Measurements from ENCODE around the gene TVP23A. TPM values are rescaled to one million over a fixed set of nuclear protein-coding genes. Genes with fewer than 3 reads are reported as not detected.

The TVP23A gene
- total and polyA plus RNA-seq, 10 of the 15 experiments (the other 5 are each of a cell fraction or from before 2014, with no cell fraction given): 1.1 to 6.4 (median 2.2) TPM

DNA sequence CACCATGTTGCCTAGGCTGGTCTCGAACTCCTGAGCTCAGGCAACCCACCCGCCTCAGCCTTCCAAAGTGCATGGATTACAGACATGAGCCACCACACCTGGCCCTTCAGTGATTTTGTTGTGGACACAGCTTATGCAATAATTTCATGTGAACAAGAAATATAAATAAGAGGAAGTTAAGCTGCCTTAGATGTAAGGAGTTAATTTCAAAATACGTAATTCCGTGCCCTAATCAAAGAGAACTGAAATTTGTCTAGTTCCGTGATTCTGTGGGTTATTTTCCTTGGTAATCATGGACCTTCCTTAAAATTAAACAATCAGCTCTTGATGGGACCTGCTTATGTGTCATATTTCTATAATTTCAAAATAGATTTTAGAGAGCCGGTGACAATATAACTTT is 11.9 kb downstream of the TVP23A start:
- no peak overlapping the region for H3K4me2 ChIP-seq (ENCODE audit: control insufficient read depth, insufficient read depth)
- no peak overlapping the region for H3K9ac ChIP-seq (ENCODE audit: control insufficient read depth, insufficient read depth, low read length)
- H2AFZ ChIP-seq (ENCODE audit: control insufficient read depth, low read depth, low read length): no peak overlapping the region
- no peaks in the 10 kb centered on the region for H3K27me3 ChIP-seq (replicated peaks in 1 of 2; ENCODE audit: control insufficient read depth in 2 of 2, insufficient read depth in 2 of 2, low read length in 1 of 2)
- ChIA-PET POLR2A (interaction anchor here (0.7 to 1.6 kb wide), 7 partner anchors 10 to 86 kb away, joined by 3 to 7 read pairs (median 4); no protein-coding TSS in a partner anchor), RAD21 (ENCODE audit: unreplicated experiment) (interaction anchor here (0.9 to 1.9 kb wide), 11 partner anchors 11 to 112 kb away, joined by 3 to 9 read pairs (median 3); partner anchors contain the start of gene CIITA), SMC1A (ENCODE audit: uncharacterized antibody, unreplicated experiment) (interaction anchor here (0.7 to 4.8 kb wide), 19 partner anchors 10 to 143 kb away, joined by 3 to 23 read pairs (median 4); partner anchors contain the start of gene CIITA), CTCF (interaction anchor here (0.6 to 1.9 kb wide), 9 partner anchors 15 to 143 kb away, joined by 3 to 6 read pairs (median 4); partner anchors contain the start of gene CIITA)
- peak; percentile 37 for ATAC-seq
- 0 out of 2 replicates have a peak overlapping the region, but pooled peaks have one; percentile 2 for H3K27ac ChIP-seq (ENCODE audit: control insufficient read depth, insufficient read depth)
- H3K9me3 ChIP-seq (replicated peaks; ENCODE audit: control insufficient read depth, insufficient read depth, low read length): peaks cover 6% of the 10 kb centered on the region
- intact Hi-C loops (cut with micrococcal nuclease; ENCODE audit: unreplicated experiment) (no loop called here), in situ Hi-C loops (cut with MboI) (no loop called here)
- no peak for DNase-seq (ENCODE audit: low read depth, low spot score)
- BruUV-seq (replicated peaks): no TSS peak
- 55% methylated on average over 6 of the region's 6 CpGs for whole genome bisulfite sequencing (ENCODE audit: insufficient coverage, insufficient replicate concordance, low lambda C conversion rate, missing lambda C conversion rate)
- FAIRE-seq: no peak
- H3K79me2 ChIP-seq (ENCODE audit: control insufficient read depth, insufficient read depth, low read length): no peaks in the 10 kb centered on the region
- H4K20me1 ChIP-seq (ENCODE audit: control insufficient read depth, insufficient read depth): no peaks in the 10 kb centered on the region
- H3K4me1 ChIP-seq (ENCODE audit: control insufficient read depth, insufficient read depth, low read length): peaks cover 59% of the 10 kb centered on the region
- H3K36me3 ChIP-seq (ENCODE audit: control insufficient read depth in 2 of 2, insufficient read depth in 2 of 2, low read length in 1 of 2): peaks cover 0 to 2% of the 10 kb centered on the region in 2 experiments; a peak in 1 of 4 replicates
- H3K4me3 ChIP-seq: no peak overlapping the region
- TF ChIP-seq, protein P1, sequence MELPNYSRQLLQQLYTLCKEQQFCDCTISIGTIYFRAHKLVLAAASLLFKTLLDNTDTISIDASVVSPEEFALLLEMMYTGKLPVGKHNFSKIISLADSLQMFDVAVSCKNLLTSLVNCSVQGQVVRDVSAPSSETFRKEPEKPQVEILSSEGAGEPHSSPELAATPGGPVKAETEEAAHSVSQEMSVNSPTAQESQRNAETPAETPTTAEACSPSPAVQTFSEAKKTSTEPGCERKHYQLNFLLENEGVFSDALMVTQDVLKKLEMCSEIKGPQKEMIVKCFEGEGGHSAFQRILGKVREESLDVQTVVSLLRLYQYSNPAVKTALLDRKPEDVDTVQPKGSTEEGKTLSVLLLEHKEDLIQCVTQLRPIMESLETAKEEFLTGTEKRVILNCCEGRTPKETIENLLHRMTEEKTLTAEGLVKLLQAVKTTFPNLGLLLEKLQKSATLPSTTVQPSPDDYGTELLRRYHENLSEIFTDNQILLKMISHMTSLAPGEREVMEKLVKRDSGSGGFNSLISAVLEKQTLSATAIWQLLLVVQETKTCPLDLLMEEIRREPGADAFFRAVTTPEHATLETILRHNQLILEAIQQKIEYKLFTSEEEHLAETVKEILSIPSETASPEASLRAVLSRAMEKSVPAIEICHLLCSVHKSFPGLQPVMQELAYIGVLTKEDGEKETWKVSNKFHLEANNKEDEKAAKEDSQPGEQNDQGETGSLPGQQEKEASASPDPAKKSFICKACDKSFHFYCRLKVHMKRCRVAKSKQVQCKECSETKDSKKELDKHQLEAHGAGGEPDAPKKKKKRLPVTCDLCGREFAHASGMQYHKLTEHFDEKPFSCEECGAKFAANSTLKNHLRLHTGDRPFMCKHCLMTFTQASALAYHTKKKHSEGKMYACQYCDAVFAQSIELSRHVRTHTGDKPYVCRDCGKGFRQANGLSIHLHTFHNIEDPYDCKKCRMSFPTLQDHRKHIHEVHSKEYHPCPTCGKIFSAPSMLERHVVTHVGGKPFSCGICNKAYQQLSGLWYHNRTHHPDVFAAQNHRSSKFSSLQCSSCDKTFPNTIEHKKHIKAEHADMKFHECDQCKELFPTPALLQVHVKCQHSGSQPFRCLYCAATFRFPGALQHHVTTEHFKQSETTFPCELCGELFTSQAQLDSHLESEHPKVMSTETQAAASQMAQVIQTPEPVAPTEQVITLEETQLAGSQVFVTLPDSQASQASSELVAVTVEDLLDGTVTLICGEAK (IDR thresholded peaks at IDR 0.05; ENCODE audit: borderline replicate concordance): no peak
- TF ChIP-seq BMI1 (IDR thresholded peaks at IDR 0.05; ENCODE audit: borderline replicate concordance) (no peak), BCL11A (IDR thresholded peaks at IDR 0.05; ENCODE audit: low read depth, low read length) (no peak), ETV6 (conservative IDR thresholded peaks at IDR 0.05 in 1 of 2, IDR thresholded peaks at IDR 0.05 in 1 of 2; ENCODE audit: borderline replicate concordance in 1 of 2, low read depth in 1 of 2) (peak in 1 of 2 experiments; percentile 26; a peak in 1 of 4 replicates), DPF2 (IDR thresholded peaks at IDR 0.05) (no peak), CREB1 (IDR thresholded peaks at IDR 0.05; ENCODE audit: low read depth) (no peak), MEF2A (IDR thresholded peaks at IDR 0.05; ENCODE audit: insufficient read depth, low read depth, low read length) (no peak), CBFB (IDR thresholded peaks at IDR 0.05; ENCODE audit: low read depth) (no peak), IRF4 (IDR thresholded peaks at IDR 0.05; ENCODE audit: low read depth, low read length) (no peak), MYC (IDR thresholded peaks at IDR 0.05; ENCODE audit: insufficient read depth, insufficient read length, insufficient replicate concordance, low read length, severe bottlenecking) (no peak), IKZF2 (IDR thresholded peaks at IDR 0.05) (peak; percentile 55 to 63; a peak in 3 of 4 replicates), MTA2 (IDR thresholded peaks at IDR 0.05; ENCODE audit: low read depth) (peak; percentile 48; the same call in 1 of the 2 replicates), ZNF384 (IDR thresholded peaks at IDR 0.05; ENCODE audit: borderline replicate concordance, low read depth, low read length) (no peak)
- TF ChIP-seq, protein P2, sequence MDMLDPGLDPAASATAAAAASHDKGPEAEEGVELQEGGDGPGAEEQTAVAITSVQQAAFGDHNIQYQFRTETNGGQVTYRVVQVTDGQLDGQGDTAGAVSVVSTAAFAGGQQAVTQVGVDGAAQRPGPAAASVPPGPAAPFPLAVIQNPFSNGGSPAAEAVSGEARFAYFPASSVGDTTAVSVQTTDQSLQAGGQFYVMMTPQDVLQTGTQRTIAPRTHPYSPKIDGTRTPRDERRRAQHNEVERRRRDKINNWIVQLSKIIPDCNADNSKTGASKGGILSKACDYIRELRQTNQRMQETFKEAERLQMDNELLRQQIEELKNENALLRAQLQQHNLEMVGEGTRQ (IDR thresholded peaks at IDR 0.05; ENCODE audit: borderline replicate concordance, low read depth, low read length): no peak
- TF ChIP-seq, protein P3, sequence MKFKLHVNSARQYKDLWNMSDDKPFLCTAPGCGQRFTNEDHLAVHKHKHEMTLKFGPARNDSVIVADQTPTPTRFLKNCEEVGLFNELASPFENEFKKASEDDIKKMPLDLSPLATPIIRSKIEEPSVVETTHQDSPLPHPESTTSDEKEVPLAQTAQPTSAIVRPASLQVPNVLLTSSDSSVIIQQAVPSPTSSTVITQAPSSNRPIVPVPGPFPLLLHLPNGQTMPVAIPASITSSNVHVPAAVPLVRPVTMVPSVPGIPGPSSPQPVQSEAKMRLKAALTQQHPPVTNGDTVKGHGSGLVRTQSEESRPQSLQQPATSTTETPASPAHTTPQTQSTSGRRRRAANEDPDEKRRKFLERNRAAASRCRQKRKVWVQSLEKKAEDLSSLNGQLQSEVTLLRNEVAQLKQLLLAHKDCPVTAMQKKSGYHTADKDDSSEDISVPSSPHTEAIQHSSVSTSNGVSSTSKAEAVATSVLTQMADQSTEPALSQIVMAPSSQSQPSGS (IDR thresholded peaks at IDR 0.05; ENCODE audit: low read length): 0 out of 2 replicates have a peak, but pooled peaks have one; percentile 17
- TF ChIP-seq, protein P4, sequence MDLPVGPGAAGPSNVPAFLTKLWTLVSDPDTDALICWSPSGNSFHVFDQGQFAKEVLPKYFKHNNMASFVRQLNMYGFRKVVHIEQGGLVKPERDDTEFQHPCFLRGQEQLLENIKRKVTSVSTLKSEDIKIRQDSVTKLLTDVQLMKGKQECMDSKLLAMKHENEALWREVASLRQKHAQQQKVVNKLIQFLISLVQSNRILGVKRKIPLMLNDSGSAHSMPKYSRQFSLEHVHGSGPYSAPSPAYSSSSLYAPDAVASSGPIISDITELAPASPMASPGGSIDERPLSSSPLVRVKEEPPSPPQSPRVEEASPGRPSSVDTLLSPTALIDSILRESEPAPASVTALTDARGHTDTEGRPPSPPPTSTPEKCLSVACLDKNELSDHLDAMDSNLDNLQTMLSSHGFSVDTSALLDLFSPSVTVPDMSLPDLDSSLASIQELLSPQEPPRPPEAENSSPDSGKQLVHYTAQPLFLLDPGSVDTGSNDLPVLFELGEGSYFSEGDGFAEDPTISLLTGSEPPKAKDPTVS (IDR thresholded peaks at IDR 0.05; ENCODE audit: low read depth, low read length): no peak
